AML-193 (cell line): ENCODE measurements around the gene ARHGAP18.

Source experiments
- DNase-seq, 2 experiments: peaks; one replicate each; lab custom pipeline; 2025; lab: John Stamatoyannopoulos, UW

The ARHGAP18 gene

GRCh38 chr6:129615020-129615419, 95.0 kb downstream of the ARHGAP18 start:
- DNase-seq: no peak

- no peak for DNase-seq
Measured at GRCh38 chr6:129614464-129614863, 95.5 kb downstream of the ARHGAP18 start.

DNA sequence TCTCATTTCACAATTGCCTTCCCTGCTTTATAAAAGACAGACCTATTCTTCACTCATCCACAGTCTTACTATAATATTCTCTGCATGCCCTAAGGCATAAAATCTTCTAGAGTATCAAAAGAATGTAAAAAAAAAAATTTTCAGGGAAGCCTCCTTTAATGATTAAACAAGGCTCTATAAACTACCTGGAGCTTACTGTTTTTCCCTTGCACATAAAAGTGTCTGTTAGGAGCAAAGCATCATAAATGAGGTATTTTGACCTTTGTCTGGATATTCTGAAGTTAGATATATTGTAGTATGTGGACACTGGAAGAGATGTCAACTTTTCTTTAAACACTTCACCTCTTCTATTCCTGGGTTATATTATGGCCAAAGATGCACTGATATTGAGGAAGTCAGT, 97.5 kb downstream of the ARHGAP18 start:
- no peak for DNase-seq

GRCh38 chr6:129609635-129610034, 100.3 kb downstream of the ARHGAP18 start:
- no peak for DNase-seq

GRCh38 chr6:129608886-129609537, 101.0 kb downstream of the ARHGAP18 start:
- no peak for DNase-seq

DNA sequence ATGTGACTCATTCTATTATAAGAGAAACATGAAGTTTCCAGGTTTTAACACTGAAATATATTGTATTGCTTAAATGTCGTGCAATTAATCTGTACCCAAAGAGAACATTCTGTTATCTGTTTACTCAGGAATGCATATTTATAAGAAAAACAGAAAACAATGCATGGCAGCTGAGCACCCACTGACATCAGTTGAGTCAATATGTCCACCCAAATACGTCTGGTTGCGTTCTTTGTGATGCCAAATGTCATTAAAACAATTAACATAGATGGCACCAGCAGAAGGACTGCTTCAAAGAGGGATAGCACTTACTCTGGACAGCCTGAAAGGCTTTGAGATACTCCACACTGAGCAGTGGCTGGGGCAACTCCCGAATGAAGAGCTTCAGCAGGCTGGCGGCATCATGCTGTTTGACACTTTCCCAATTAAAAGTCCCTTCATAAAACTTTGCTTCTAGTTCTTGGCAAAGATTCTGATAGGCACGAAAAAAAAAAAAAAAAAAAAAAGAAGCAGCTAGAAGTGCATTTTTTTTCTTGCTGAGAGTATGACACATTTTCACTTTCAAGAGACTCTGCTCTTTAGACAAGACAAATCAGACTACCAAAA, 102.3 kb downstream of the ARHGAP18 start:
- no peak for DNase-seq

DNA sequence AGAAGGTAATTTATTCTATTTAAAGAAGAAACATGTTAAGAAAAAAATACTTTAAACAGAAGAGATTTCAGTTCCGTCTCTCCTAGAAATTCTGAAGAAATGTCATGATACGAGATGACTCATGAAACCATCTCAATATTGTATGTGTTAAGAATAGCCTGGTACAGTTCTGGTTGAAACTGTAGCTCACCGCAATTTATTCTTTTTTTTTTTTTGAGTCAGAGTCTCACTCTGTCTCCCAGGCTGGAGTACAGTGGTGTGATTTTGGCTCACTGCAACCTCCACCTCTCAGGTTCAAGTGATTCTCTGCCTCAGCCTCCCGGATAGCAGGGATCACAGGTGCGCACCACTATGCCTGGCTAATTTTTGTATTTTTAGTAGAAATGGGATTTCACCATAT, 103.3 kb downstream of the ARHGAP18 start:
- no peak for DNase-seq

DNA sequence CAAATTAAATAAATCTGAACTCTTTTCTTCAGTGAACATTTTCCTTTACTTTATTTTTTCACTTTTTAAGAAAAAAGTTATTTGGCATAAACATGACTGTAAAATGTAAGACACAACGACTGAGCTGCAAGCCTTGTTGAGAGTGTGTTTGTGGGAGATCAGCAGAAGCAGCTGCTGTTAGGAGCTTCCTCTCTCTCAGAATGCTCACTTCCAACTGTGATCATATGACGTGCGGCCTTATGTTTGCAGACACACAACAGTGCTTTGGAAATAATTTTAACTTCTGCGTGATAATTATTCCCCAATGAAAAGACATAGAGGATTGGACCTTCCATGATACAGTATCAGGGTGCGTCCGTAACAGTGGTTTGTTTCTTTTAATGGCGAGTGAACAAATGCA, 104.0 kb downstream of the ARHGAP18 start:
- DNase-seq: no peak

- no peak for DNase-seq
Measured at GRCh38 chr6:129605095-129605494, 104.9 kb downstream of the ARHGAP18 start.

DNA sequence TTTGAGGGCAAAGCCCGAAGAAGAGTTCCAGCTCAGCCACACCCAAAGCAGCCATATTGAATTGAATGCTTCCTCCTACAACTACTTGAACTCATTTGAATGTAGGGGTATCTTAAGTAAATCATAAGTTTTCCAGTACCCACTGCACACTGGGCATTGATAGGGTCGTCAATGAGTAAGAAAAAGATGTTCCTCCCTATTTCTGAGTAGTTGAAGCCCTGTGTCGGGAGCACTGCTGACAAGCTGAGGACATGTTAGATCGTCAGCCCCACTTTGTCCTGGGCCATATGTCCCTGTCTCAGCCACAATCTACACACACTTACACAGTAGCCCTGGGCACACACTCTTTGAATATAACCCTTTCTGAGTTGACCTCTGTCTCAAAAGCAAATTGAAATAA, 105.7 kb downstream of the ARHGAP18 start:
- no peak for DNase-seq

- DNase-seq: no peak
Measured at GRCh38 chr6:129603741-129604140, 106.2 kb downstream of the ARHGAP18 start.

DNA sequence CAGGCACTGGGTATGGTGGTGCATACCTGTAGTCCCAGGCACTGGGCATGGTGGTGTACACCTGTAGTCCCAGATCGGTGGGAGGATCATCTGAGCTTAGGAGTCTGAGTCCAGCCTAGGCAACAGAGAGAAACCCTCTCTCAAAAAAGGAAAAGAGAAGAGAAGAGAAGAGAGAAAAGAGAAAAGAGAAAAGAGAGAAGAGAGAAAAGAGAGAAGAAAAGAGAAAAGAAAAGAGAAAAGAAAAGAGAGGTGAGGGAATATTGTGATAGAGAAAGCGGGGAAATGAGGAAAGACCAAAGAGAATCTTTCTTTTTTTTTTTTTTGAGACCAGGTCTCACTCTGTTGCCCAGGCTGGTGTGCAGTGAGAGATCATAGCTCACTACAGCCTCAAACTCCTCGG, 108.7 kb downstream of the ARHGAP18 start:
- no peak for DNase-seq

DNA sequence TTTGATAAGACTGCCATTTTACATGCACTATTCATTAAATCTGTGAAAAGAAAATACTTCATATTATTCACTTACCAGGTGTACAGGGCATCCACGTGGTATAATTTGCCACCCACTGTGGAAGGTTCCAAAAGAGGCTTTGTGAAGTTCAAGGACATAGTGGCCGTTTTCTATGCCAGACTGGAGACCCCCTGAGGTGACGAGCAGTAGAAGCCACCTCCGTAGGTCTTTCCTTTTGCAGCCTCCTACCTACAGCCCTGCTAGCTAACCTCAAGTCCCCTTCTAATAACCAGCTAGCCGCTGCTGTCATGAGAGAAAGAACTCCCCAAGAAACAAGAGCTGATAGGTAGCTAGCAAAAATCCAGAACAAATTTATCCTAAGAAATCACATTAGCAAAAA, 110.5 kb downstream of the ARHGAP18 start:
- DNase-seq: no peak

- peak; percentile 70 to 81 for DNase-seq
Measured at GRCh38 chr6:129598244-129599187, 111.5 kb downstream of the ARHGAP18 start.

- no peak for DNase-seq
Measured at GRCh38 chr6:129597023-129597713, 112.8 kb downstream of the ARHGAP18 start.

- DNase-seq: no peak
Measured at GRCh38 chr6:129596522-129596921, 113.5 kb downstream of the ARHGAP18 start.

DNA sequence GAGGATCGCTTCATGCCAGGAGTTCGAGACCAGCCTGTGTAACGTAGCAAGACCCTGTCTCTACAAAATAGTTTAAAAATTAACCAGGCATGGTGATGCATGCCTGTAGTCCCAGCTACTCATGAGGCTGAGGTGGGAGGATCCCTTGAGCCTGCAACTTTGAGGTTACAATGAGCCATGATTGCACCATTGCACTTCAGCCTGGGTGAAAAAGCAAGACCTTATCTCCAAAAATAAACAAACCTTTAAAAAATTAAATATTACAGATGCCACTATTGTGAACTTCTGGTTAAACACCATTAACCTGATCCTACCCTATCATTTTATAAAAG, 116.8 kb downstream of the ARHGAP18 start:
- no peak for DNase-seq

DNA sequence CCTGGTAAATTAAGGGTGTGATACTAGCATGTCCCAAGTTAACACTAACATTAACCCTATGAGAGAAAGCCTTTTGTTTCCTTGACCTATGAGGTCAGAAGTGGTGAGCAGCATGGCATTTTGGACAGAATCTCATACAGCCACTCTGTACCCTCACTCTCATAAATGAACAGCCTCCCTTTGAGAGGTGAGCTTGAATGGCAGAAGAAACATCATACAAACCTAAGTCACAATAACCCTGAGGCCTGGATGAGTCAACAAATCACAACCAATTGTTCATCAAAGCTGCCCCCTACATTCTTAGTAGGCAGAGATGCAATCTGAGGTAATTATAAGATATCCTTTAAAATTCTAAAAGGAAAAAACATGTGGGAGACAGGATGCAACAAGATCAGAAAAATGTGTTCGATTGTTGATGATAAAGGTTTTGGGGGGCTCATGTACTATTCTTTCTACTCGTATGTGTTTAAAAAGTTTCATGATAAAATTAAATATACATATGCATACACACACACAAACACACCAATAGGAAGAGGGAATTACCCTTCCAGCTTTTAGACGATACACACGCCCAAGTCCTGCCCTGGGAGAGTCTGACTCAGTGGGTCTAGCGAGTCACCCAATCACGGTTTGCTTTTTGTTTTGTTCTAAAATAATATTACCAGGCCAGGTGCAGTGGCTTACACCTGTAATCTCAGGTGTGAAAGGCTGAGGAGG, 117.3 kb downstream of the ARHGAP18 start:
- DNase-seq: no peak

GRCh38 chr6:129590408-129591022, 119.5 kb downstream of the ARHGAP18 start:
- no peak for DNase-seq

- no peak for DNase-seq
Measured at GRCh38 chr6:129586815-129587214, 123.2 kb downstream of the ARHGAP18 start.

DNA sequence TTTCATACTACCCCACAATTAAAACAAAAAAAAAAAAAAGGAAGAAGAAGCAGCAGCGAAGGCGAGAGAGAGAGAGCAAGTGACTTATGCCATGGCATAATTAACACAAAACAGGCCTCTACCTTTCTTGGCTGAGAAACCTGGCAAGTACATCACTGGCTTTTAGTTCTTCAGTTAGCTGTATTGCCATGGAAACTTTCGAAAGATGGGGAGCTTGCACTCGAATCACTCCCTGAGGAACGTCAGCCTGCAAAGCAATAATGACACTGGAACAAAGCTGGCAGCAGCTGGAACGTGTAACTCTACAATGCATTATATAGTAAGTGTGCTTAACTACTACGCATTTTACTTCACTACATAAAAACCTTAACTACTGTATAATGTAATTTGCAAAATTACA, 126.1 kb downstream of the ARHGAP18 start:
- no peak for DNase-seq
